ENCODE data around the gene ZNF792.
"Not testable (repeated sequence)": the region's sequence is repeated elsewhere in the genome, so short reads cannot be mapped to it uniquely, and the experiment has no call there.

Gene ZNF792

DNA sequence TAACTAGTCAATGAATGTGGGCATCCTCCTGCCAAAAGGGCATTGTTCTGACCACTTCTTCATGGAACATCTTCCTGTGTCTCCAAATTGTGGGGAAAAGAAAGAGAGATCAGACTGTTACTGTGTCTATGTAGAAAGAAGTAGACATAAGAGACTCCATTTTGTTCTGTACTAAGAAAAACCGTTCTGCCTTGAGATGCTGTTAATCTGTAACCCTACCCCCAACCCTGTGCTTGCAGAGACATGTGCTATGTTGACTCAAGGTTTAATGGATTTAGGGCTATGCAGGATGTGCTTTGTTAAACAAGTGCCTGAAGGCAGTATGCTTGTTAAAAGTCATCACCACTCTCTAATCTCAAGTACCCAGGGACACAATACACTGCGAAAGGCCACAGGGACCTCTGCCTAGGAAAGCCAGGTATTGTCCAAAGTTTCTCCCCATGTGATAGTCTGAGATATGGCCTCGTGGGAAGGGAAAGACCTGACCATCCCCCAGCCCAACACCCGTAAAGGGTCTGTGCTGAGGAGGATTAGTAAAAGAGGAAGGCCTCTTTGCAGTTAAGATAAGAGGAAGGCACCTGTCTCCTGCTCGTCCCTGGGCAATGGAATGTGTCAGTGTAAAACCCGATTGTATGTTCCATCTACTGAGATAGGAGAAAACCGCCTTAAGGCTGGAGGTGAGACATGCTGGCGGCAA, 43.8 kb downstream of the ZNF792 start:
- DNase-seq = not testable (repeated sequence)

DNA sequence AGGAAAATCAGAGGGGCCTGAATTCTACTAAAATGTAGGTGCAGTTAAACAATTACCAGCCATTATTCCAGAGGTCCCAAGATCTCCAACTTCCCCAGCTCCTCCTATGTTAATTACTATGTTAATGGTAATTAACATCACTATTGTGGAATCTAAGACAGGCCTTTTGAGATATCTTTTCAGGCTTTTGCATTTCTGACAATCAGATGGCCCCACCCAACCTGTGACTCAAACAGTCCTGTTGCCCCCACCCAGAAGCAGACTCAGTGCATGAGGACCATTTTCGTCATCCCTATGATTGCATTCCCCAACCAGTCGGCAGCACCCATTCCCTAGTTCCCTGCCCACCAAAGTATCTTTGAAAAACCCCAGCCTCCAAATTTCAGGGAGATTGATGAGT, 45.8 kb downstream of the ZNF792 start:
- DNase-seq = no peak

DNA sequence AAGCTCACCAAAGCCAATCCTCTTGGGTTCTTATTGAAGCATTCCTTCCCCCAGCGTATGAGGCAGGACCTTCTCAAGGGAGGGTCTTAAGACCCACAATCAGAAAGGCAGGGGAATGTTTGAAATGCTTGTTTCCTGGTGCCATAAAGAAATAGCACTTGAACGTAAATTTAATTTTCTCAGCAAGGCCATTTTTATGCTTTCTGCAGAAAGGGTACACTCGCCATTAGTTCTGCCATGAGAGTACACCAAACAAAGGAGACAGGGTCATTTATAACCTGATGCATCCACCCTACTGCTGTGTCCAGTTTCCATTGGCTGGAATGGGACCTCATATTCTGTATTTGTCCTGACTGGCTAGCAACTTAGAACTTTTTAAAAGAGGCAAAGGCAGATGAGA, 46.9 kb downstream of the ZNF792 start:
- DNase-seq = not testable (repeated sequence)

DNA sequence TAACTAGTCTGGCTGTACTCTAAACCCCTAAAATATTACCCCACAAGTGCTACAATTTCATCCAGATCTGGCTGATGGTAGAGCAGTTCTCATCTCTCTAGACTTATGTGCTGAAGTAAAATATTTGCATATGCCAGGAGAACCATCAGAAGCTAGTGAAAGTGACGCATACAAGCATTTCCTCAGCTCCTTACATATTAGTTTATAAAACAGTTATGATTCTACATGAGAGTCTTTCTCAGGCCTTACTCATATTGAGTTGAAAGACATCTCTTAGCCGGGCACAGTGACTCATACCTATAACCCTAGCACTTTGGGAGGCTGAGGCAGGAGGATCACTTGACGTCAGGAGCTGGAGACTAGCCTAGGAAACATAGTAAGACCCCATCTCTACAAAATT, 53.3 kb downstream of the ZNF792 start:
- DNase-seq = no peak

Data from activated effector memory CD4-positive, alpha-beta T cell treated with Interleukin-2 at 50 U/mL for 16 hours (primary cell).